PFSK-1 (cell line): ENCODE data around the gene HOXB6.

Experiments used
- POLR2AphosphoS5 ChIP-seq: IDR thresholded peaks from 2 replicates; pipeline ENCODE4 v1.6.1; 2012; ENCODE audit warnings: low read depth, mild to moderate bottlenecking, control low read depth, low read length, moderate library complexity
- TAF1 ChIP-seq: IDR thresholded peaks from 2 replicates; pipeline ENCODE4 v1.6.1; 2012; ENCODE audit warnings: low read length, control low read depth, borderline replicate concordance; ENCODE audit not compliant: insufficient read depth

GRCh38 chr17:48620461-48621139 lies 15.8 kb upstream of the HOXB6 start:
- TF ChIP-seq TAF1: no peak
- no peak for TF ChIP-seq POLR2AphosphoS5
